WTC11 (cell line): ENCODE measurements around the gene PTK6.

Experiments used
- TCF7 ChIP-seq: sonication (generic); formaldehyde crosslinking; IDR thresholded peaks from 2 replicates; pipeline ENCODE4 v1.8.0; 2022; ENCODE audit warnings: mild to moderate bottlenecking, low read depth, missing genetic modification reagents, moderate library complexity
- TEAD4 ChIP-seq: sonication (generic); formaldehyde crosslinking; IDR thresholded peaks from 2 replicates; pipeline ENCODE4 v1.8.0; 2022; ENCODE audit warnings: mild to moderate bottlenecking, missing genetic modification reagents
- TF ChIP-seq, protein P1 (sequence below): fragments of 200-600 bp; IDR thresholded peaks from 2 replicates; pipeline ENCODE4 v1.8.0; 2022; ENCODE audit warnings: antibody characterized with exemption
- TF ChIP-seq, protein P2 (sequence below): sonication (generic); formaldehyde crosslinking; IDR thresholded peaks from 2 replicates; pipeline ENCODE4 v1.8.1; 2023; ENCODE audit warnings: mild to moderate bottlenecking, moderate library complexity, missing genetic modification reagents

DNA sequence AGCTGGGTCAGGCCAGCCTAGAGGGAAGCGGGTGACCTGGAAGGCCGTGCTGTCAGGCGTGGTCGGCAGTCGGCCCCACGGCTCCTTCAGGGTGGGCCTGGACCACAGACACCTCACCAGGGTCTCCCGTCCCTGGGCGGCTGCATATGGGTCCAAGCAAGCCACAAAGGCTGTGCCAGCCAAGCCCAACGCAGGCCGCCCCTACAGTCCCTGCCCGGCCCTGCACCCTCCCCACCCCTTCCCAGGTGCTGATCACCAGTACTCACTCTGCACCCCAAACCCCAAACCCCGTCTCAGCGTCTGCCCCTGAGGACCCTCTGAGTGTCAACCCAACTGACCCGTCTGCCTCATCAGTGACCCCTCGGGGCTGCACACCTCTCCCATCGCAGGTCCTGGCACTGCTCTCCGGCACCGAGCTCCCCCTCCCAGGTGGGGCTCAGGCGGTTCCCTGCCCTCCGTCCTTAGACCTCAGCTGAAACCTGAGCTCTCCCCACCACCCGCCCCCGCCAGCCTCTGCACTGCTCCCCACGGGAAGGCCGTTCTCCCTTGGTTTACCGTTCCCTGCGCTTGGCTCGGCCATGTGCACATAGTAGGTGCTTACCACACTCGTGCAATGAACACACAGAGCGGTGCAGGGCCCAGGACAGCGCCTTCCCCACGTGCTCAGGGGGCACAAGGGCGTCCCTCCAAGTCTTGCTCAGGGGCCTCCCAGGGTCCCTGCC is 18.1 kb downstream of the PTK6 start:
- TF ChIP-seq TCF7 (no peak), TEAD4 (CRISPR knock-in tag) (no peak)
- TF ChIP-seq, protein P1, sequence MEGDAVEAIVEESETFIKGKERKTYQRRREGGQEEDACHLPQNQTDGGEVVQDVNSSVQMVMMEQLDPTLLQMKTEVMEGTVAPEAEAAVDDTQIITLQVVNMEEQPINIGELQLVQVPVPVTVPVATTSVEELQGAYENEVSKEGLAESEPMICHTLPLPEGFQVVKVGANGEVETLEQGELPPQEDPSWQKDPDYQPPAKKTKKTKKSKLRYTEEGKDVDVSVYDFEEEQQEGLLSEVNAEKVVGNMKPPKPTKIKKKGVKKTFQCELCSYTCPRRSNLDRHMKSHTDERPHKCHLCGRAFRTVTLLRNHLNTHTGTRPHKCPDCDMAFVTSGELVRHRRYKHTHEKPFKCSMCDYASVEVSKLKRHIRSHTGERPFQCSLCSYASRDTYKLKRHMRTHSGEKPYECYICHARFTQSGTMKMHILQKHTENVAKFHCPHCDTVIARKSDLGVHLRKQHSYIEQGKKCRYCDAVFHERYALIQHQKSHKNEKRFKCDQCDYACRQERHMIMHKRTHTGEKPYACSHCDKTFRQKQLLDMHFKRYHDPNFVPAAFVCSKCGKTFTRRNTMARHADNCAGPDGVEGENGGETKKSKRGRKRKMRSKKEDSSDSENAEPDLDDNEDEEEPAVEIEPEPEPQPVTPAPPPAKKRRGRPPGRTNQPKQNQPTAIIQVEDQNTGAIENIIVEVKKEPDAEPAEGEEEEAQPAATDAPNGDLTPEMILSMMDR, result no peak
- TF ChIP-seq, protein P2, sequence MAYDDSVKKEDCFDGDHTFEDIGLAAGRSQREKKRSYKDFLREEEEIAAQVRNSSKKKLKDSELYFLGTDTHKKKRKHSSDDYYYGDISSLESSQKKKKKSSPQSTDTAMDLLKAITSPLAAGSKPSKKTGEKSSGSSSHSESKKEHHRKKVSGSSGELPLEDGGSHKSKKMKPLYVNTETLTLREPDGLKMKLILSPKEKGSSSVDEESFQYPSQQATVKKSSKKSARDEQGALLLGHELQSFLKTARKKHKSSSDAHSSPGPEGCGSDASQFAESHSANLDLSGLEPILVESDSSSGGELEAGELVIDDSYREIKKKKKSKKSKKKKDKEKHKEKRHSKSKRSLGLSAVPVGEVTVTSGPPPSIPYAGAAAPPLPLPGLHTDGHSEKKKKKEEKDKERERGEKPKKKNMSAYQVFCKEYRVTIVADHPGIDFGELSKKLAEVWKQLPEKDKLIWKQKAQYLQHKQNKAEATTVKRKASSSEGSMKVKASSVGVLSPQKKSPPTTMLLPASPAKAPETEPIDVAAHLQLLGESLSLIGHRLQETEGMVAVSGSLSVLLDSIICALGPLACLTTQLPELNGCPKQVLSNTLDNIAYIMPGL (CRISPR knock-in tag), result no peak
